Kidney capillary endothelial cell (primary cell): ENCODE data around the gene IGSF22.

Source experiments
- DNase-seq: peaks from one replicate; pipeline ENCODE4 v3.0.0-alpha.2; 2018; ENCODE audit warnings: low spot score

Gene IGSF22

DNA sequence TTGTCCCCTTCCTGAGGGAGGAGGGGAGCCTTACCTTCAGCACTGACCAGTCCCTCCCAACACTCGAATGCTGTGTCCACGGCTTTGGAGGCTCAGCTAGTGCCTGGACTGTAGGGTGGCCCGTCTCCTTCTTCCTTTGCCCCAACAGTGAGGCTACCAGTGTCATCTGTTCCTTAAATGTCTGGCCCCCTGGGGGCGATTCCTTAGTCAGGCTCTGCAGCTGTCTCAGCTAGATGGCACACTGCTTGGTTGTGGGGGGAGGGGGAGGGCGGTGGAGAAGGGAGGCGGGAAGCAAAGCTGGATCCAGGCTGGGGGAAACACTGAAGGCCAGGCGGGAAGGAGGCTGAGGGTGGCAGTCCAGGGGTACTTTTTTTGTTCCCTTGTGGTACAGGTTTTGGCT lies at the start of gene IGSF22:
IGSF22 (minus strand) TSS at position 149 of the 400 bp plus-strand sequence. CDS start 1,952 bp downstream, outside the sequence.
- no peak for DNase-seq

DNA sequence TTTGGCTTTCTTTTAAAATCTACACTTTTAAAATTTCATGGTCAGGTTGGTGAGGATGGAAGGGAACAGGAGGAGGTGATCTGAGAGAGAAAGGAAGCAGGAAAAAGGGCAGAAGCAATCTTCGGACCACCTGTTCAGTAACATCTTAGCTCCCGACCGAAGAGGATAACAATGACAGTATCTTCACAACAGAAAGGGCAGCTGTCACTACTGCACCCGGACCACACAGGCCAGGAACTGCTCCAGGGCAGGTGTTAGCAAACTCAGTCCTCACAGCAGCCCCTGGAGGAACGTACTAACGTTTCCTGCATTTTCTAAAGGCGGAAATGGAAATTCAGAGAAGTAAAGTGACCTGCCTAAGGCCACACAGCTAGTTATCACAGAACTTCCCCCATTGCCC lies 48.8 kb upstream of the IGSF22 start:
- DNase-seq, result no peak

DNA sequence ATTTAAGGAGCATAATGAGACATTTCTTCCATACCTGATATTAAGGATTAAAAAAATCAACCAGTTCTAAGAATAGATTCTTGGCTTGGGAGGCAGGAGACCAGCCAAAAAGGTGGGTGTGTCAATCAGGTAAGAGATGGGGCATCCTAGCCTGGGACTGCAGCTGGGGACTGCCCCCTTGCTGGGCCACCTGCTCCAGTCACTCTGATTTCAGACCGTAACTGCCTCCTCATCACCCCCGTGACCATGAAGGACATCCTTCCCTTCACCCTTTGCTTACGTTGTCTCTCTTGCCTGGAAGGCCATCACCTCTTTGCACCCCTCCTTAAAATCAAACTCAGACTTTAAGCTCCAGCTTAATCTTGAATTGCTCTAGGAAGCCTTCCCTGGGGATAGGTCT lies 47.7 kb upstream of the IGSF22 start:
- no peak for DNase-seq

DNA sequence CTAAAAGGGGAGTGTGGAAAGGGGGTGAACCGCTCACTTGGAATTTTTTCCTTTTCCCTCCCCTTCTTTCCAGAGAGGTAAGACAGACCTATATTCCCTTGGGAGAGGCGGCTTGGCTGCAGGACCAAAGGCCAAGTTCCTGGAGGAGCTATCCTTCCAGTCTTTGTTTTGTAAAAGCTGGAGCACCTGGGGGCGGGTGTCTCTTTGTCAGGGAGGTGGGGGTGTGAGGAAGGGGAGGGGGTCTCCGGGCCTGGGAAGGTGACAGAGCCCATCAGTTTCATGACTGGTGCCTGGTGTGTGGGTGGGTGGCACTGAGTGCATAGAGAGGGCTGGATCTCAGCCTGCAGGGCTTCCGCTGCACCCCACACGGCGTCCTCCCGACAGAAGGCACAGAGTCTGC lies 47.1 kb upstream of the IGSF22 start:
- no peak for DNase-seq

DNA sequence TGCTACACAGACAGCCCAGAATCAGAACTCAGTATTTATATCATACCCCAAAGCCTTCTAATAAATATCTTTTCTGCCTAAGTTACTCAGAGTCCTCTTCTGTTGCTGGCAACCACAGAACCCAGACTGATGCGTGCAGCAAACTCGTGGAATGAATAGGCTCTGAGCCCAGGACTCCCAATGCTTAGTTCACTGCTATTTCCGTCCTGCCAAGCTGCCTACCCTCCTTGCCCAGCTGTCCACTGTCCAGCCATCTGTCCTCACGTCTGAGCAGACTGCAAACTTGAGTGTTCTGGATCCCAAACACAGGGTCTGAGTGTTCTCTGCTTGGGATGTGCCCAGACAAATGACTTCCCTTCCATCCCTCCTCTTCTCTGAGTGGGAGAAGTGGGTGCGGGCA lies 46.2 kb upstream of the IGSF22 start:
- DNase-seq, result no peak

DNA sequence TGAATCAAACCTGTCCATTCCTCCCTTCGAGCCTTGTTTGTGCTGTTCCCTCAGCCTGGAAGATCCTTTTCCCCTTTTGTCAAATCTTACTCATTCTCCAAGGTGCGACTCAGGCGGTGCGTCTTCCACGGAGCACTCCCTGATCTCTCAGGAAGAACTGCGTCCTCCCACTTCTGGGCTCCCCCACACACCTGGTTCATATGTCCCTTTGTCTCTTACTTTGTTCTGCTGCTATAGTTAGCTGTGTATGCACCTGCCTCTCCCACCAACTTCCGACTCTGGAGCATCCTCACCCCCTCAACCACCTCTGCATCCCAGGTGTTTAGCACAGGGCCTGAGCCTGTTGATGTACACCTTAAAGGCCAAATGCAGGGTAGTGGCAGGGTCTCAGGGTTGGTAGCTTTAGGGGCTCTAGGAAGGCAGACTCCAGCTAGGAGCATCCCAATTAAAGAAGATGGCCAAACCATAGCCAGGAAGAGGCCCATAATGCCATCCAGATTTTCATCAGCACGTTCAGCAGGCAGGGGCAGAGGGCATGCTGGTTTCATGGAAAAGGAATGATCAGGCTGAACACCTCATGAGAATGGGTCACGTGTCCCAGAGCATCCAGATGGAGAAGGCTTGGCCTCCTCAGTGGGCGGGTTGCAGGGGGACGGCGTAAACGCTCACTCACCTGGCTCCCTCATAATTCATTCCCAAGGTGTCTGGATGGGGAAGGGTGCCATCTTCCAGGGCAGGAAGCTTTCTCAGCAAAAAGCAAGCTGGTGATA lies 45.5 kb upstream of the IGSF22 start:
- DNase-seq, result no peak

DNA sequence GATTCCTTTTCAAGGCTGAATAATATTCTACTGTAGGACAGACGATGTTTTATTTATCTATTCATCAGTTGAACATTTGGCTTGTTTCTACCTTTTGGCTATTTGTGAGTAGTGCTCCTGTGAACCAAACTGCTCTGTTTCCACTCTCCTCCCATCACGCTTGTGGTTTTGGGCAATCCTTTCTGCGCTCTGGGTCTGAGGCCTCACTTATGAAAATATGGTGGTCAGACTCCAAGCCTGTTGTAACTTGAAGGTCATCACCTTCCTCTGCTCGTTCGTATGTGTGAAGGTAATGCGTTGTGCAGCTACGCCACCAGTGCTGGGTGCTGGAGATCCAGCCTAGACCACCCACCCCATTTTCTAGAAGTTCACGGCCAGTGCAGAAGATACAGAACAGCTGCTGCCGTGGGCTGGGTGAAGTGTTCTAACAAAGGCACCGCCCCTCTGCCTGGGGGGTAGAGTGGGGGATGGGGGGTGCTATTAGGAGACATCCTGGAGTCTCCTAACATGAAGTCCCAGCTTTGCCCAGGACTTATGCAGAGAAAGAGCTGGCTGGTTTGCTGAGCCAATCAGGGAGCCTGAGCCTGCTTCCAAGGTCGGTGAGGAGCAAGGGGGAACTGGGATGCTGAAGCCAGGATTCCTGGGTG lies 44.6 kb upstream of the IGSF22 start:
- DNase-seq, result no peak

DNA sequence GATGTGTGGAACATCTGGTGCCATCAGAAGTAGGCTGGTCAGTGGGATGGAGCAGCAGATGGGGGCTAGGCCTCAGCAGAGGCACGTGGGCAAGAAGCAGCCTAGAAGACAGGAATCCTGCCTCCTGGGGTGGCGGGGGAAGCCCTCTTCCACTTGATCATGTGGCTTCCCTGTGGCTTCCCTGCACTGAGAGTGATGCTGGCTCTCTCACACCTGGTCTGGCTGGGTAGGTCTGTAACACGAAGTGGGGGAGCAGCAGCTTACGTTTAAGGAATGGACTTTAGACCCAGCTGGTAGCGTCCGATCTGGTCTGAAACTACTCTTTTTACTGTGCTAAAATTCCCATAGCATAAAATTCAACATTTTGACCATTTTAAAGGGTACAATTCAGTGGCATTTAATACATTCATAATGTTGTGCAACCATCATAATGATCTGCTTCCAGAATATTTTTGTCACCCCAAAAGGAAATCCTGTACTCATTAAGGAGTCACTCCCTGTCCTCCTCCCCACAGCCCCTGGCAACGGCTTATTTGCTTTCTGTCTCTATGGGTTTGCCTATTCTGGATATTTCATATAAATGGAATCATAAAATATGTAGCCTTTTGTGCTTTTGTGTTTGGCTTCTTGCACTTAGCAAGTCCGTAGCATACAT lies 43.9 kb upstream of the IGSF22 start:
- DNase-seq, result no peak

DNA sequence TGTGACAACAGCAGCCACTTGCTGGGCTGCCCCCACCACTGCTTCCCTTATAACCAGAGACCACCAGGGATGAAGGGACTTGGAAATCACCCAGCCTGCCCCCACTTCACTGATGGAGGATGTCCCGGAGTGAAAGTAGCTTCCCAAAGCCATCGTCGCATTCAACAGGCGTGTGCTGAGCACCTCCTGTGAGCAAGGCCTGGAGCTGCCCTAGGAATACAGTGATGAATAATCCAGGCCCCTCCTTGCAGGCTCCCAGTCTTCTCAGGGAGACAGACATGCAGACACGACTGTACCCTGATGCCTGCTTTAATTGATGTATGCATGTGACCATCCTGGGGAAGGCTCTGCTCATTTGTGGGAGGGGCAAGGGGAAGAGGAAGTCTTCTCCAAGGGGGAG lies 43.0 kb upstream of the IGSF22 start:
- DNase-seq, result no peak

DNA sequence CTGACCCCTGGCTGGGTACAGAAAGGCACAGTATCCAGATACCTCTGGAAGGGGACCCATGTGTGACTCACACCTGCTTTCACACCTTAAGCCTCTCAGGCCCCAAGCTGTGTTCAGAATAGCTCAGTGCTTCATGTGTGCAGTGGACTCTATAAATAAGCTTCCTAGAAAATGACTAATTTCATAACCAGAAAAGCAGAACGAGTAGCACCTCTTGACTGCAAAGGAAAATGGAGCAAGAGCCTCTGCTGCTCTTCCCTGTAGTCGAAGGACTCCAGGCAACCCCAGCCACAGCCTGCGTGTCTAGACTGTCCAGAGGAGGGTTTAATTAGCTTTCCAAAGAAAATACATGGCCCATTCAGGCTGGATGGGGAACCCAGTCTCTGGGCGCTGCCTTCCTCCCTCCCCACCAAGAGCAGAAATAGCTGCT lies 42.5 kb upstream of the IGSF22 start:
- DNase-seq, result no peak

DNA sequence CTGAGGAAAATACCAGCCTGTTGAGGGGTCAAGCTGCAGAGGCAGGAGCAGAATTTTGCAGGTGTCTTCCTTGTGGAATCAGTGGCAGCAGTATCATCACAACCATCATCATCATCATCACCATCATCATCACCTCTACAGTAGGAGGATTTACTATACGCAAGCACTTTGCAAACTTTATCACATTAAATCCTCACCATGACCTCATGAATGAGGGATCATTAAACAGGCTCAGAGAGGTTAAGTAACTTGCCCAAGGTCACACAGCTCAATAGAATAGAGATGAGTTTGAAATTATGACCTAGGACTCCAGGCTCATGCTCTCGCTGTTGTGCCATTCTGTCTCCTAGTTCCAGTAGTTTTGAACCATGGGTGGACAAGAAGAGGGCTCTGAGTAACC lies 40.0 kb upstream of the IGSF22 start:
- DNase-seq, result no peak

DNA sequence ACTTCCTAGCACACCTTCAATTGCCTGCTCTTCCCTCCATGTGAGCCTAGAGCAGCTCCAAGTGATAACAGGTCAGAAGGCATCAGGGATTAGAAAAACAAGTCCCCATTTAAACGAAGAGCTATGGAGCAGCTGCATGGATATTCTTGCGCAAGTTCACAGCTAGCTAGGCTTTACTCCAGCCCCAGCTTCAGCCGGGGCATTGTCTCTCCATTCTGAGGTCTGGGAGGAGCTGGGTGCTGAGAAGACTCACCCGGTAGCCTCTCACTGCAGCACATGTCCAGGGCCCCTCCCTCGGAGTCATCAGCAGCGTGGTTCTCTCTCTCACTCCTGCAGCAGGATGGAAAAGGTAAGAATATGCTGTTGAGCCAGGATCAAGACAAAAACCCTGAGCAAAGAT lies 39.6 kb upstream of the IGSF22 start:
- no peak for DNase-seq

DNA sequence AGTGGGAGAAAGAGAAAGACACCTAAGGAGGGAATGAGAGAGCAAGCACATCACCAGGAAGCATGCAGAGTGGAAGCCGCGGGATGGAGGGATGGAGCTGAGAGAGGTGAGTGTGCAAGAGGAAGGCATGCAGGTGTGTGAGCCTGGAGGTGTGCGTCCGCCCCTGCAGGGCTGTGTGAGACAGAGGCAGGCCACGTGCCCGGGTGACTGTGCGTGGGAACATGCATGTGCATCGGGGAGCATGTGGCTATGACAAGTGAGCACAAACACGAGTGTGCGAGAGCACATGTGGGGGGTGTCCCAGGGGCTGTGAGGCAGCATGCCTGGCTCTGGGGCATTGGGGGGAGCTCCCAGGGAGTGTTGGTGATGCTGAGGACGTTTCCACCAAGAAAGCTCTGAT lies 35.8 kb upstream of the IGSF22 start:
- DNase-seq, result no peak

DNA sequence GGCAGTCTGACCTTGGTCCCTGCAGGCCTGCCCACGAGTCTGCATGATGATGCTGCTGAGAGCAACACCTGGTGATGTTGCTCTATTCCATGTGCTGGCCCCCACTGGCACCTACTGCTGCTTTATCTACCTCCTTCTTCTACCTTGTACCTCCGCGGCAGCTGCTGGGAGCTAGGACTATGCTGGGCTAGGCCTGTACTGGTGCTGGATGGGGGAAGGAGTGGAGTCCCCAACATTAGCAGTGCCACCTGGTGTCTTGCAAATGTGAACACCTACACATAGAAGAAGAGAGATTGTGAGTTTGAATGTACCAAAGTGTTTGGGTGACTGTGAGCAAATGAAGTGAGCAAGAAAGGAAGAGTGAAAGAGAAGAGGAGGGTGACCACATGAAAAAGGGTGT lies 35.2 kb upstream of the IGSF22 start:
- no peak for DNase-seq

DNA sequence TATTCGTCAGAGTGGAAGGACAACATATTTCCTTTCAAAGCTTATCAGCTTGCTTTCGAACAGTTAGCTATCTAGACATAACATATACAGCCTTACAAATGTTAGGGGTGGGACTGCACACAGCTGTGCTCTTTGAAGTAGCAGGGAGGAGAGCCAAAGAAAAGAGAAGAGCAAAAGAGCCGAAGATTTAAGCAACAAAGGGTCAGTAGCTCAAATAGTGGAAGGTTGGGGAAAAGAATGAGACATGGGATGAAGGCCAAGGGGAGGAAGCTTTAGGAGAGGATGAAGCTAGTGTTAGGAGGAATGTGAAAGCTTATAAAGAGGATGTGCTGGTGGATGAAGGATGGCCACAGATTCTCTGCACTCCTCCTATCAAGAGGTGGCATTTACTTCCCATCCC lies 31.8 kb upstream of the IGSF22 start:
- DNase-seq, result no peak

DNA sequence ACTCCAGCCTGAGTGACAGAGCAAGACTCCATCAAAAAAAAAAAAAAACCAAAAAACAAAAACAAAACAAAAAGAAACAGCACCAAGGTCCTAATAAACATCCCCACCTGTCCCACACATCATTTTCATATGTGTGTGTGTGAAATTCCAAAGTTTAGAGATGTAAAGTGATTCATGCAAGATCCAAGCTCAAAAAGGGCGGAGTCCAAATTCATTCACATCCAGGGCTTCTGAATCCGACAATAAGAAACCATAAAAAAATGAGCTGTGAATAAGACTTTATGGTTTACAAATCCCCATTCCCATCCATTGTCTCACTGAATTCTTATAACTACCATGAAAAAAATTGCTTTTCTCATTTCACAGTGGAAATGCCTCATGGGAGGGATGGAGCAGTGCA lies 30.9 kb upstream of the IGSF22 start:
- no peak for DNase-seq

DNA sequence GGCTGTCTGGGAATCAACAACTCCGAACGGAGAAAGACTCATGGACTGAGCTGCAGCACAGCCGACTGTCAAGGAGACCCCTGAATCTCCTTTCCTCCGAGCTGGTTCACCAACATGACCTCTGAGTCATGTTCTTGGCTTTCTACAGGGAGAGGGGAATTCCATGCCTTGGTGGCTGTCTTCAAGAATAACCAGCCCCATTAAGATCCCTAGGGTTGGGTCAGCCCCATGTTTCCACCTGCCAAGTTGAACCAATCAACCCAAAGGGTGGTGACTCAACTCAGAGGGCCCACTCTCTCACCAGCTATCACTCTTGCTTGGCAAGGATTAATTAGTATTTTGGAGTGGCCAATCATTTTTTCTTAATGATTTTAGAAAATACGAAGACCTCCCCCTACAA lies 28.3 kb upstream of the IGSF22 start:
- DNase-seq, result no peak

DNA sequence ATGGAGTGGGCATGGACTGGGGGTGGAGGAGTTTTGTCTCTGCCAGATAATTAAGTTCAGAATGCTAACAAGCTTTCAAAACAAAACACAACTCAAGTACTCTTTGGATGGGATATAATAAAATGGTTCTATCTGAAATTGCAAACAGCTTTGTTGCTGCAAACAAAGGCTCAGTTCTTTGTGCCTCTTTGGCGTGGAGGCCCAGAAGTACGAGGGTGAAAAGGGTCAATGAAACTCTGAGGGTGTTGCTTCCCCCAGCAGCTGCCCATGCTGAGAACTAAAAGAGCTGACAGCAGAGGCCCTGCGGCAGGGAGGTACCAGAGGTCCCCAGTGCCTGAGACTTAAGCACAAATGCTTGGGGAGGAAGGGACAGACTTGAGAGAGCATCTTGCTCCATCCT lies 26.5 kb upstream of the IGSF22 start:
- DNase-seq, result no peak

DNA sequence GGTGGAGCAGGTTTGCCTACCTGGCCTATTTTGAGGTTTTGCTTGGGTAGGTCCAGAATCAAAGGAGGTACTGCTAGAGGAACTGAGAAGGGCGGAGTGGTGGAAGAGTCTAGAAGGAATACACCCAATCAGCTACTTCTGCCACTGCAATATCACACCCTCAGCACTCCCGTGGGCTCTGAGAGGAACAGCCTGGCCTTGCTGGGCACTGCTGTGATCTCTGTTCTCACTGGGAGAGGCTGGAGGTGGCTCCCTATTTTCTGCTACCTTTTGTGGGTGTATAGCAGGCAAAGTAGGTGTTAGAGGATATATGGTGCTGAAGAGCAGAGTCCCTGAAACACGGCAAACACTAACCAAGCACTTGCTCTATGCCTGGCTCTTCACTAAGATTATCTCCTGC lies 25.0 kb upstream of the IGSF22 start:
- no peak for DNase-seq

DNA sequence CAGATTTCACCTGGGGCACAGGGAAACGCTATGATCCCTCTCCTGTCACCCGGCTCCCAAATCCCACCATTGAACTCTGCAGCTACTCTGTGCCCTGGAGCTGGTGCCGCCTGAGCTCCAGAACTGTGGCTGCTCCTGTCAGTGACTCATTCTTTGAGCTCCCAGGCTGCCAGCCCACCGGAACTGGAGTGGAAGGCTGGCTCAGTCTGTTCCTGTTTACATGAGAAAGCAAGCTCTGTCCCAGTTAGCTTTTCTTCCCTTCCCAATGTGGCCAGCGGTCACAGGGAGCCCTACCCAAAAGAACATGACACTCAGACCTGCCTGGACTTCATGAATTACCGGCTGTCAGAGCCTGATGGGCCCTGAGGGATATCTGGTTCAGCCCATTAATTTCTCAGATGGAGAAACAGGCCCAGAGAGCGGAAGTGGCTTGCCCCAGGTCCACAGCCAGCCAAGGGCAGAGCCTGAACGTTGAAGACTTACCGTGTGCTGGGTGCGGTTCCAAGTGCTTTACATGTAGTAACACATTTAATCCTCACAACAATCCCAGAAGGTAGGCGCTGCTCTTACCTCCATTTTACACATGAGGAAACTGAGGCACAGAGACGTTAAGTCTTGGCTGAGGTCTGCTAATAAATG lies 23.8 kb upstream of the IGSF22 start:
- DNase-seq, result peak; percentile 76

DNA sequence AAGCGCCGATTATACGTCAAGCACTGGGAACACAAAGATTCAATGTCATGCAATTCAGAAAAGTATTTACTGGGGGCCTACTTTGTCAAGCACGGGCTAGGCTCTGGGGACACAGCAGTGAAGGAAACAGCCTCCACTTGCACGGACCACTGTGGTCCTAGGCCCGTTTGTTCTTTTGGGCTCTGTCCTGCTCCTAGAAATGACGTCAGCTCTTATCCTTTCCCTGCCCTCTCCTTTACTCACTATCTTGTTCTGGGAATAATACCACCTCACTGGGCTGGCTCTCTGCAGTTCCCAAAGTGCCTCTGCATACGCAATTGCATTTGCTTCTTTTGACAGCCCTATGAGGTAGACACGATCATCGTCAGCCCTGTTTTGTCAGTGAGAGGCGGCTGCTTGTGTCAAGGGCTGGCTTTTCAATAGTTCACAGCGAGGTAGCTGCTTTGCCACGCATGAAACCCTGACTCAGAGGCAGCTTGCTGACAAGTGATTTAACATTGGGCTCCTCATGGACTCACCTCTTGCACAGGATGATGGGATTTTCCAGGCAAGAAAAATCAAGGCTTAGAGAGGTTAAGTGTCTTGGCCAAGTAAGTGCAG lies 22.9 kb upstream of the IGSF22 start:
- DNase-seq, result no peak

DNA sequence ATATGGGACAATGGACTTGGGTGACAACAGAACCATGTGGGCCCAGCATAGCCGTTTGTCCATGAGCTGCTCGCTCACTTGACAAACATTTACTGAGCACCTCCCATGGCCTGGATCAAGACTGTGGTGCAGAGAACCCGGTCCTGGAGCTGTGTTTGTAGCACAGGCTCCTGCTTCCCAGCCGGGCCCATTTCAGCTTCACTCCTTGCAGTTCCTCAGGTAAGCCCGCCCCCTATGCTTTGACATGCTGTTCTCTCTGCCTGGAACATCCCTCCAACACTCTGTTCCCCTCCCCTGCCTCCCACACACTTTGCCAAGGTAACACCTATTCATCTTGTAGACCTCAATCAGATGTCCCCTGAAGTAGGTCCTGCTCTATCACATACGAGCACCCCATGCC lies 19.3 kb upstream of the IGSF22 start:
- no peak for DNase-seq
